ENCODE data around the gene CNGA1.

GRCh38 chr4:48043504-48043903 is 27.0 kb upstream of the CNGA1 start:
- no peak for TF ChIP-seq POLR2A (IDR thresholded peaks at IDR 0.05)
- TF ChIP-seq CTCF (IDR thresholded peaks at IDR 0.05): no peak
